Measurements from ENCODE around the gene ADSS1.

The ADSS1 gene

DNA sequence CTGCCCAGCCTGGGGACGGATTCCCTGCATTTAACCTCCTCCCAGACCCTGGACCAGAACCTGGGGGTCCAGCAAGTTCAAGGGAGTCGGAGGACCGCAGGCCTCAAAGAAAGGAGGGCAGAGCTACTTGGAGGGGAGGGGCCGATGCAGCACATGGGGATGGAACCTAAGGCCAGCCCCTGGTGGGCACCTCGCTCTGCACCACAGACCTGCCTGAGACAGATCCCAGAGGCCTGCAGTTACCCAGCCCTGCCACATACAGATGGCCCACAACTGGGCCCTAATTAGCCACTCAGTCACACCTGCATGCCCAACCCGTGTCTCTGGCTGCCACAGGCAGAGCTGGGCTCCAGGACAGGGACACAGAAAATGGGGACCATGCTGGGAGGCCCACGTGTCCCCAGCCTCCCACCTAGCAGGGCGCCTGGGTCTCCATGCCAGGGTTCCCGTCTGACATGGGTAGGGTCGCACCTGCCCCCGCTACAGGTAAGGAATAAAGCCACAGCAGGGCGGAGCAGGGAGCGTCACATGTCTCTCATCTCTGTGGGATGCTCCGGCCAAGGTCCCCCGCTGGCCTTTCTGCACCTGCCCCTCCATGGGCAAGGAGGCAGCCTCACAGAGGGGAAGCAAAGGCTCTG, 54.8 kb downstream of the ADSS1 start:
- H3K4me3 ChIP-seq (replicated peaks; ENCODE audit: low read depth, low read length): no peak overlapping the region
- TF ChIP-seq, protein P1, sequence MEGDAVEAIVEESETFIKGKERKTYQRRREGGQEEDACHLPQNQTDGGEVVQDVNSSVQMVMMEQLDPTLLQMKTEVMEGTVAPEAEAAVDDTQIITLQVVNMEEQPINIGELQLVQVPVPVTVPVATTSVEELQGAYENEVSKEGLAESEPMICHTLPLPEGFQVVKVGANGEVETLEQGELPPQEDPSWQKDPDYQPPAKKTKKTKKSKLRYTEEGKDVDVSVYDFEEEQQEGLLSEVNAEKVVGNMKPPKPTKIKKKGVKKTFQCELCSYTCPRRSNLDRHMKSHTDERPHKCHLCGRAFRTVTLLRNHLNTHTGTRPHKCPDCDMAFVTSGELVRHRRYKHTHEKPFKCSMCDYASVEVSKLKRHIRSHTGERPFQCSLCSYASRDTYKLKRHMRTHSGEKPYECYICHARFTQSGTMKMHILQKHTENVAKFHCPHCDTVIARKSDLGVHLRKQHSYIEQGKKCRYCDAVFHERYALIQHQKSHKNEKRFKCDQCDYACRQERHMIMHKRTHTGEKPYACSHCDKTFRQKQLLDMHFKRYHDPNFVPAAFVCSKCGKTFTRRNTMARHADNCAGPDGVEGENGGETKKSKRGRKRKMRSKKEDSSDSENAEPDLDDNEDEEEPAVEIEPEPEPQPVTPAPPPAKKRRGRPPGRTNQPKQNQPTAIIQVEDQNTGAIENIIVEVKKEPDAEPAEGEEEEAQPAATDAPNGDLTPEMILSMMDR (IDR thresholded peaks at IDR 0.05; ENCODE audit: low read length, missing control alignments): no peak
- DNase-seq (ENCODE audit: low read depth): no peak

DNA sequence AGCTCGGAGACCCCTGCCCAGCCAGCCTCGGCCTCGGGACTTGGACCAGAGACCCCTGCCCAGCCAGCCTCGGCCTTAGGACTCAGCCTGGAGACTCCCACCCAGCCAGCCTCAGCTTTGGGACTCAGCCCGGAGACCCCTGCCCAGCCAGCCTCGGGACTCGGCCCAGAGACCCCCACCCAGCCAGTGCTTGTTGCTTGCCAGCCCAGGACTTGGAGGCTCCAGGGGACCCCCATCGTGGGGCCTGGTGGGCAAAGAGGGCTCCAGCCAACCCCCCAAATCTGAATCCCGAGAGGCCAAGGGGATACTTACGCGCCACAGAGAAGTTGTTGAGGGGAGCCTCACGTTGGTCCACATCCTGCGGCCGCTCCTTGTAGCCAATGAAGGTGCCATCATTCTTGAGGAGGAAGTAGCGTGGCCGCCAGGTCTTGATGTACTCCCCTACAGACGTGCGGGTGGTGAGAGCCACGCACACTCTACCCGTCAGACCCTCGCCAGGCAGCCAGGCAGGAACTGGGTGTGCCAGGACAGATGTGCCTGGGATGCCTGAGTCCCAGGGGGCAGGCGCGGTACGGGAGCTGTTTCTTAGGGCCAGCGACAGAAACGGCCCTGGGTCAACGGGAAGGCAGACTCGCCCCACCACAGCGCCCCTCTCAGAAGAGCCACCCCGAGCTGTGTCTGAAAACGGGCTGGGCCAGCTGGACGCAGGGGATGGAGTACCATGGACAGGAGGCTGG, 55.9 kb downstream of the ADSS1 start:
- TF ChIP-seq, protein P1 (IDR thresholded peaks at IDR 0.05; ENCODE audit: low read length, missing control alignments): no peak
- no peak for DNase-seq (ENCODE audit: low read depth)
- H3K4me3 ChIP-seq (replicated peaks; ENCODE audit: low read depth, low read length): no peak overlapping the region

DNA sequence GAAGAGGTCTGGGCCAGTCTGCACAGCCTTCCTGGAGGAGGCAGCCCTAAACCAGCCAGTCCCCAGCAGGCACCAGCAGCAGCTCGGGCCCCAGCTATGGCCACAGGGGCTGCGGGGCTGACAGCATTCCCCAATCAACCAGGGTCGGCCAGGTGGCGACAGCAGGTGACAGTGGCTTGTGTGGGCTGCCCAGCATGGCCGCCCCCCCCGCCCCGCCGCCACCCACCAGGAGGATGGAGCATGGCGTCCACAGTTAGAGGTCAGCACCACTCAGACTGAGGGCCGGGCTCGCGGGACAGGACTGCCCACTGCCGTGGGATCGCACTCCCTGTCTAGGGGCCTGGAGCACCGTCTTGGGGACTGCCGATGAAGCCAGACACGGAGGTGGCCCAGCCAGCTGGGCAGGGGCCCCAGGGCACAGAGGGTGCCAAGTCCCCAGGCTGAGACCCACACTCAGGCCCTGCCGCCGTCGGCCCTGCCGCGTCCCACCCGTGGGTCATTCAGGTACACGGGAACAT, 56.5 kb downstream of the ADSS1 start:
- no peak overlapping the region for H3K4me3 ChIP-seq (replicated peaks; ENCODE audit: low read depth, low read length)
- TF ChIP-seq, protein P1 (IDR thresholded peaks at IDR 0.05; ENCODE audit: low read length, missing control alignments): no peak
- DNase-seq (ENCODE audit: low read depth): no peak

DNA sequence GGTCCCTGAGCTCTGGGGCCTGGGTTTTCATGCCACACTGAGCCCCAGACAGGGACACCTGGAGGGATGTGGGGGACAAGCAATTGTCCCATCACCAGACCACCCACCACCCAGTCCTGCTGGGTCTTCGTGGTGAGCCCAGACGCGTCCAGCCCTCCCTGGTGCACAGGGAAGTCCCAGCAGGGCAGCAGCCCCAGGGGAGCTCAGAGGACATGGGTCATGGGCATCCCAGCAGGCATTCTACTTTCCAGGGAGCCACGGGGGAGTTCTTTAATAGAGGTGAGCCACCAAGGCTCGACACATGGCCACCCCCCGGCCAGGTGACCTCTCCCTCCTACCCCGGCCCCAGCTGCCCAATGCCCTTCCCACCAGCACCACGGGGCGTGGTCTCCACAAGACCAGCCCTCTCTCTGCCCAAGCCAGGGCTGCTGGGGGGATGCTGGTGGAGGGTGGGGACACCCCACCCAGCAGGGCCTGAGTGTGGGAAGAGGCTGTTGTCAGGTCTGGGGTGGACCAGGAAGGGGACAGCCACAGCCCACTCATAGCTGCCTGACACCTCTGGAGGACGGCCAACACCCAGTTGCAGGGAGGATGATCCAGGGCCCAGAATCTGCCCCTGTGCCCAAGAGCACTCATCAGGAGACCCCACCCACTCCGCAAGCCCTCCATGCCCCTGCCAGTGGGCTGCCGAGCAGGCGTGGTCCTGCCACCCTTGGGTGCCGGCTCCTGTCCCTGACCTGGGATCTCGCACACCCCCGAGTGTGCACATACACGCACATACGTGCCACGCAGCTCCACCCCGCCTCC, 57.4 kb downstream of the ADSS1 start:
- H3K4me3 ChIP-seq (replicated peaks; ENCODE audit: low read depth, low read length): no peak overlapping the region
- DNase-seq (ENCODE audit: low read depth): no peak
- TF ChIP-seq, protein P1 (IDR thresholded peaks at IDR 0.05; ENCODE audit: low read length, missing control alignments): no peak

DNA sequence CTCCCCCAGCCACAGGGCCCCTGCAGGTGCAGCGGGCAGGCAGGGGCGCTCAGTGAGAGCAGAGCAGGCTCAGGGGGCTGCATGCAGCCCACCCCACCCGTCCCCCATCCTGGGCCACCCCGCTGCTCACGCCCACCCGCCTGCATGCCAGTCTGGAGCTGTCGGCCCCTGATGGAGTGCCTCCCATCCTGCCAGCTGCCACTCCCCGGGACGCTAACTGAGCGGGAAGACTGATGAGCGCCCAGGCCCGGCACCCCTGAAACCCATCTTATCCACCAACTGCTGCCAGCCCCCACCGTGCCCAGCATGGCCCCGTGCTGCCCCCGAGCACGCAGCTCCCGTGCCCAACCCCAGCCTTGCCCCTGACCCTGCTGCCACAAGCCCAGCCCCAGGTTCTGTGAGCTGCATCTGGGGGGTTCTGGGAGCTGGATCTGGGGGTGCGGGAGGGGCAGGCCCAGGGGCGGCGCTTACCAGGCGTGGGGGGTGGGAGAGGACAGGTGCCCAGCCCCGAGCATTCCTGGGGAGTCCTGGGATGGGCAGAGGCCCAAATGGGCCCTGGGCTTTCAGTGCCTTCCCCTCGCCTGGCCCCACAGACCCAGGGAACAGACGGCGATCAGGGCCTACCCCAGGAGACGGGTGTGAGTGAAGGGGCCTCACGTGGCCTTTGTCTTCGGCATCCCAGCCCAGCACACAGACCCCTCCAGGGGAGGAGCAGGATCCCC, 58.2 kb downstream of the ADSS1 start:
- TF ChIP-seq, protein P1 (IDR thresholded peaks at IDR 0.05; ENCODE audit: low read length, missing control alignments): no peak
- no peak overlapping the region for H3K4me3 ChIP-seq (replicated peaks; ENCODE audit: low read depth, low read length)
- DNase-seq (ENCODE audit: low read depth): no peak

DNA sequence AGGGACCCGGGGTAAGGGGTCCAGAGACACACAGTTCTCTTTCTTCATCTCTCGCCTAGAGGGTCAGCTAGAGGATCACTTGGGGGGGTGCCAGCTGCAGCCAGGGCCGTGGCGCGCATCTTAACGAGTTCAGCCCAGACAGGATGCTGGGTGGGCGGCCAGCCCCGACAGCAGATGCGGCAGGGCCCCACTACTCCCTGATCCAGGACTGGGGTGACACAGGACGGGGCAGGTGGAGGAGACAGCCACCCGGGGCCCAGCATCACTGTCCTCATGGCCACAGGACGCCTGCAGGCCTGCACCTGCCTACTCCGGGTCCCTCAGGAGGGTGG, 58.7 kb downstream of the ADSS1 start:
- no peak overlapping the region for H3K4me3 ChIP-seq (replicated peaks; ENCODE audit: low read depth, low read length)
- TF ChIP-seq, protein P1 (IDR thresholded peaks at IDR 0.05; ENCODE audit: low read length, missing control alignments): no peak
- DNase-seq (ENCODE audit: low read depth): no peak

Data from fibroblast of pulmonary artery (primary cell).